Calu3 (cell line): ENCODE results near the gene CASP5. TPM values are rescaled to one million over a fixed set of nuclear protein-coding genes. Genes with fewer than 3 reads are reported as not detected.
"Not testable (repeated sequence)": the region's sequence is repeated elsewhere in the genome, so short reads cannot be mapped to it uniquely, and the experiment has no call there.

Experiments
- Bru-seq: library from RNA; stranded (reverse); fragments of 400-500 nt; gene quantifications from one replicate; lab custom pipeline; 2021; lab: Mats Ljungman, UMichigan
- BruChase-seq, 2 experiments: library from RNA; stranded (reverse); fragments of 400-500 nt; gene quantifications; one replicate each; lab custom pipeline; 2021; lab: Mats Ljungman, UMichigan
- BruUV-seq: library from RNA; stranded (reverse); fragments of 400-500 nt; replicated peaks from 2 replicates; lab custom pipeline; 2021; lab: Mats Ljungman, UMichigan
- CTCF ChIA-PET: fragments of 300-600 bp; sonication (Branson Sonifier 250); formaldehyde crosslinking; loops from one replicate; lab custom pipeline; 2022; ENCODE audit warnings: antibody characterized with exemption; lab: Charles Lee
- DNase-seq: peaks from one replicate; pipeline ENCODE4 v3.0.0; 2022
- H3K27ac Mint-ChIP-seq: one replicate; pipeline ENCODE4 v1.8.0; 2022; ENCODE audit warnings: mixed read lengths; ENCODE audit not compliant: unreplicated experiment
- H3K27me3 Mint-ChIP-seq: one replicate; pipeline ENCODE4 v1.8.0; 2022; ENCODE audit warnings: mixed read lengths; ENCODE audit not compliant: unreplicated experiment
- H3K36me3 Mint-ChIP-seq: one replicate; pipeline ENCODE4 v1.8.0; 2022; ENCODE audit warnings: mild to moderate bottlenecking, moderate library complexity, mixed read lengths; ENCODE audit not compliant: insufficient read depth, unreplicated experiment
- H3K4me1 Mint-ChIP-seq: one replicate; pipeline ENCODE4 v1.8.0; 2022; ENCODE audit warnings: mild to moderate bottlenecking, low read depth, mixed read lengths; ENCODE audit not compliant: unreplicated experiment
- H3K4me3 Mint-ChIP-seq: one replicate; pipeline ENCODE4 v1.8.0; 2022; ENCODE audit warnings: mild to moderate bottlenecking, low read depth, moderate library complexity, mixed read lengths; ENCODE audit not compliant: unreplicated experiment
- H3K9me3 Mint-ChIP-seq: one replicate; pipeline ENCODE4 v1.8.0; 2022; ENCODE audit warnings: low read depth, mixed read lengths; ENCODE audit not compliant: unreplicated experiment
- CTCF ChIP-seq: fragments of 200-600 bp; IDR thresholded peaks from one replicate; pipeline ENCODE4 v1.8.0; 2022; ENCODE audit warnings: antibody characterized with exemption; ENCODE audit not compliant: unreplicated experiment
- intact Hi-C: fragments of 100-400 bp; cut with micrococcal nuclease; formaldehyde crosslinking; loops from one replicate; pipeline ENCODE4 v1.10.0; 2022; ENCODE audit not compliant: unreplicated experiment
- long read RNA-seq: library from polyadenylated mRNA; stranded (forward); transcript quantifications from one replicate; pipeline ENCODE4 v2.0.0, GENCODE V29; 2022
- total RNA-seq: library from RNA; stranded (reverse); gene quantifications from 2 replicates; pipeline ENCODE4 v1.2.3, GENCODE V29; 2022

CASP5 gene
- total RNA-seq (not detected in 2 replicates), Bru-seq, nascent RNA (percentile 13 among the genes with signal in this experiment), BruChase-seq, experiment 1, labeled RNA remaining after a 6-hour chase (percentile 13 among the genes with signal in this experiment), BruChase-seq, experiment 2, labeled RNA remaining after a 2-hour chase (percentile 11 among the genes with signal in this experiment)
- long read RNA-seq: 0 reads

DNA sequence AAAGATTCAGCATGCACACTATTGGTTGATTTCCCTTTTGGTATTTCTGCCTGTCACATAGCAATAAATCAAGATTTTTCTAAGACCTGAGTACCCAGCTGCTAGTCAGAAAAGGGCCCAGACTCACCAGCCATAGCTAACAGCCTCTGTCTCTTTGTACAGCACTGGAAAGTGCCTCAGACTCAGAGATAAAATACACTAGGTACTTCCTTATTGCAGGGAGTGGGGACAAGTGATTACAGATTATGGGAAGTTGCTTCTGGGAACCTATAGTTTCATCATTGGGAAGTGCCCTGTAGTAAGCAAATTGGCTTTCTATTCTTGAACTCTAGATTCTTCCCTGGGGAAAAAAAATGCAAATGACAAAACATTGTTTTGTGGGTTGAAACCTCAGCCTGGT, at the start of gene CASP5:
Gene CASP5, minus strand, starts transcription at position 166 of the 400 bp plus-strand sequence. Its CDS starts 32 bp downstream, at position 134.
- no peaks in the 10 kb centered on the region for H3K9me3 Mint-ChIP-seq
- no peak within 1 kb of the TSS for H3K27ac Mint-ChIP-seq
- no peaks in the 10 kb centered on the region for H3K27me3 Mint-ChIP-seq
- no peak for TF ChIP-seq CTCF
- intact Hi-C loops: no loop called here
- DNase-seq: no peak
- H3K36me3 Mint-ChIP-seq: no peaks in the 10 kb centered on the region
- CTCF ChIA-PET: no interaction called here
- BruUV-seq: no TSS peak
- H3K4me3 Mint-ChIP-seq: no peak within 1 kb of the TSS
- no peaks in the 10 kb centered on the region for H3K4me1 Mint-ChIP-seq

DNA sequence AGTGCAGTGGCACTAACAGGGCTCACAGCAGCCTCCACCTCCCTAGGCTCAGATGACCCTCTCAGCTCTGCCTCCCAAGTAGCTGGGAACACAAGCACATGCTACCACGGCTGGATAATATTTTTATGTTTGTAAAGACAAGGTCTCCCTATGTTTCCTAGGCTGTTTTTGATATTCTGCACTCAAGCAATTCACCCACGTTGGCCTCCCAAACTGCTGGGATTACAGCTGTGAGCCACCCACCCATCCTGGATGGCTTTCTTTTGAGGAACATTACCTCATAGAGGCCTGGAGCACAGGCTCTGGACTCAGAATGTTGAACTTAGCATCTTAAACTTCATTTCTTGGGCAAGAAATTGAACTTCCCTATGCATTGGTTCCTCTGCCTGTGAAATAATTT, 49.1 kb upstream of the CASP5 start:
- CTCF ChIA-PET, H3K4me3 Mint-ChIP-seq, BruUV-seq, H3K27me3 Mint-ChIP-seq, intact Hi-C loops, H3K27ac Mint-ChIP-seq, H3K4me1 Mint-ChIP-seq, DNase-seq, H3K36me3 Mint-ChIP-seq, H3K9me3 Mint-ChIP-seq: not testable (repeated sequence)

- CTCF ChIA-PET: no interaction called here
- no peak overlapping the region for H3K27ac Mint-ChIP-seq
- DNase-seq: no peak
- TF ChIP-seq CTCF: no peak
- no peaks in the 10 kb centered on the region for H3K27me3 Mint-ChIP-seq
- intact Hi-C loops: no loop called here
- H3K4me3 Mint-ChIP-seq: no peak overlapping the region
- BruUV-seq: no TSS peak
- no peaks in the 10 kb centered on the region for H3K4me1 Mint-ChIP-seq
- no peaks in the 10 kb centered on the region for H3K9me3 Mint-ChIP-seq
- no peaks in the 10 kb centered on the region for H3K36me3 Mint-ChIP-seq
Measured at GRCh38 chr11:105071089-105071732, 48.2 kb upstream of the CASP5 start.

DNA sequence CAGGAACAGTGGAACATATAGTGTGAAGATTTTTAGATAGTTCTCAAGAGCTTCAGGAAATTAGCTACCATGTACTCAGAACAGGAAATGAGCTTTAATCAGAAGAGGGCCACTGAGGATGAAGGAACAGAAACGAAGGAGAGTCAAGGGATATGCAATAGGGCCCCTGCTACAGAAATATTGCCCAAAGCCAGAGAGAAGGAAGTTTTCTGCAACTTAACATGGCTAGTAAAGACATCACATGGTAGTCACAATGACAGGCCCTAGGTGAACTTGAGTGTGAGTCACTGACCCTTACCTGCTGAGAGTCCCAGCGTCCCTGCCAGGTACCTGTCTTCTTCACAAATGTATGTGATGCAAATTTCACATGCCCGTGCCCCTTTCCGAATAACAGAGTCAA, 47.3 kb upstream of the CASP5 start:
- Mint-ChIP-seq H3K36me3 (no peaks in the 10 kb centered on the region), H3K4me1 (no peaks in the 10 kb centered on the region), H3K9me3 (no peaks in the 10 kb centered on the region), H3K27ac (no peak overlapping the region), H3K4me3 (no peak overlapping the region), H3K27me3 (no peaks in the 10 kb centered on the region)
- CTCF ChIA-PET: no interaction called here
- no peak for TF ChIP-seq CTCF
- intact Hi-C loops: no loop called here
- BruUV-seq: no TSS peak
- no peak for DNase-seq

GRCh38 chr11:105069749-105070148, 46.8 kb upstream of the CASP5 start:
- intact Hi-C loops, CTCF ChIA-PET, H3K9me3 Mint-ChIP-seq, H3K4me3 Mint-ChIP-seq, H3K36me3 Mint-ChIP-seq, BruUV-seq, H3K27me3 Mint-ChIP-seq, H3K4me1 Mint-ChIP-seq, DNase-seq, H3K27ac Mint-ChIP-seq: not testable (repeated sequence)

- H3K27ac Mint-ChIP-seq, CTCF ChIA-PET, H3K4me1 Mint-ChIP-seq, DNase-seq, H3K4me3 Mint-ChIP-seq, H3K27me3 Mint-ChIP-seq, H3K36me3 Mint-ChIP-seq, BruUV-seq, intact Hi-C loops, H3K9me3 Mint-ChIP-seq: not testable (repeated sequence)
Measured at GRCh38 chr11:105063245-105063941, 40.4 kb upstream of the CASP5 start.
